Measurements from ENCODE around the gene GPC5.

DNA sequence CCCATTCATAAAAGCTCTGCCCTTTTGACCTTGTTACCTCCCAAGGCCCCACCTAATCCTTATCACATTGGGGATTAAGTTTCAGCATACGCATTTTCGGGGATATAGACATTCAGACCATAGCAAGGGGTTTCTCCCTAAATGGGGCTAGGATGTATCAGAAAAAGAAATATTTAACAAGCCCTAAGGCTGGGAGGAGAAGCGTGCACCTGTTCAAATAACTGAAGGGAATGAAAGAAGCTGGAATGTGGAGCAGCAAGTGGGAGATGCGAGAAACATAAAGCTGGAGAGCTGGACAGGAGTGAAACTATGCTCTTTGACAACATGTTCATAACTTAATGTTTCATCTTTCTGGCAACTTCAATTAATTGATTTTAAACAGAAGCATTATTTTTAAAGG, 1016.4 kb downstream of the GPC5 start:
- TF ChIP-seq ZNF48 (tag by site-specific recombination; IDR thresholded peaks at IDR 0.05): no peak
- TF ChIP-seq, protein P1, sequence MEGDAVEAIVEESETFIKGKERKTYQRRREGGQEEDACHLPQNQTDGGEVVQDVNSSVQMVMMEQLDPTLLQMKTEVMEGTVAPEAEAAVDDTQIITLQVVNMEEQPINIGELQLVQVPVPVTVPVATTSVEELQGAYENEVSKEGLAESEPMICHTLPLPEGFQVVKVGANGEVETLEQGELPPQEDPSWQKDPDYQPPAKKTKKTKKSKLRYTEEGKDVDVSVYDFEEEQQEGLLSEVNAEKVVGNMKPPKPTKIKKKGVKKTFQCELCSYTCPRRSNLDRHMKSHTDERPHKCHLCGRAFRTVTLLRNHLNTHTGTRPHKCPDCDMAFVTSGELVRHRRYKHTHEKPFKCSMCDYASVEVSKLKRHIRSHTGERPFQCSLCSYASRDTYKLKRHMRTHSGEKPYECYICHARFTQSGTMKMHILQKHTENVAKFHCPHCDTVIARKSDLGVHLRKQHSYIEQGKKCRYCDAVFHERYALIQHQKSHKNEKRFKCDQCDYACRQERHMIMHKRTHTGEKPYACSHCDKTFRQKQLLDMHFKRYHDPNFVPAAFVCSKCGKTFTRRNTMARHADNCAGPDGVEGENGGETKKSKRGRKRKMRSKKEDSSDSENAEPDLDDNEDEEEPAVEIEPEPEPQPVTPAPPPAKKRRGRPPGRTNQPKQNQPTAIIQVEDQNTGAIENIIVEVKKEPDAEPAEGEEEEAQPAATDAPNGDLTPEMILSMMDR (tag by site-specific recombination; IDR thresholded peaks at IDR 0.05): no peak
- no peak for TF ChIP-seq ZNF654 (tag by site-specific recombination; IDR thresholded peaks at IDR 0.05; ENCODE audit: low read depth)
- TF ChIP-seq, protein P2, sequence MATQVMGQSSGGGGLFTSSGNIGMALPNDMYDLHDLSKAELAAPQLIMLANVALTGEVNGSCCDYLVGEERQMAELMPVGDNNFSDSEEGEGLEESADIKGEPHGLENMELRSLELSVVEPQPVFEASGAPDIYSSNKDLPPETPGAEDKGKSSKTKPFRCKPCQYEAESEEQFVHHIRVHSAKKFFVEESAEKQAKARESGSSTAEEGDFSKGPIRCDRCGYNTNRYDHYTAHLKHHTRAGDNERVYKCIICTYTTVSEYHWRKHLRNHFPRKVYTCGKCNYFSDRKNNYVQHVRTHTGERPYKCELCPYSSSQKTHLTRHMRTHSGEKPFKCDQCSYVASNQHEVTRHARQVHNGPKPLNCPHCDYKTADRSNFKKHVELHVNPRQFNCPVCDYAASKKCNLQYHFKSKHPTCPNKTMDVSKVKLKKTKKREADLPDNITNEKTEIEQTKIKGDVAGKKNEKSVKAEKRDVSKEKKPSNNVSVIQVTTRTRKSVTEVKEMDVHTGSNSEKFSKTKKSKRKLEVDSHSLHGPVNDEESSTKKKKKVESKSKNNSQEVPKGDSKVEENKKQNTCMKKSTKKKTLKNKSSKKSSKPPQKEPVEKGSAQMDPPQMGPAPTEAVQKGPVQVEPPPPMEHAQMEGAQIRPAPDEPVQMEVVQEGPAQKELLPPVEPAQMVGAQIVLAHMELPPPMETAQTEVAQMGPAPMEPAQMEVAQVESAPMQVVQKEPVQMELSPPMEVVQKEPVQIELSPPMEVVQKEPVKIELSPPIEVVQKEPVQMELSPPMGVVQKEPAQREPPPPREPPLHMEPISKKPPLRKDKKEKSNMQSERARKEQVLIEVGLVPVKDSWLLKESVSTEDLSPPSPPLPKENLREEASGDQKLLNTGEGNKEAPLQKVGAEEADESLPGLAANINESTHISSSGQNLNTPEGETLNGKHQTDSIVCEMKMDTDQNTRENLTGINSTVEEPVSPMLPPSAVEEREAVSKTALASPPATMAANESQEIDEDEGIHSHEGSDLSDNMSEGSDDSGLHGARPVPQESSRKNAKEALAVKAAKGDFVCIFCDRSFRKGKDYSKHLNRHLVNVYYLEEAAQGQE (tag by site-specific recombination; IDR thresholded peaks at IDR 0.05): no peak
- TF ChIP-seq, protein P3, sequence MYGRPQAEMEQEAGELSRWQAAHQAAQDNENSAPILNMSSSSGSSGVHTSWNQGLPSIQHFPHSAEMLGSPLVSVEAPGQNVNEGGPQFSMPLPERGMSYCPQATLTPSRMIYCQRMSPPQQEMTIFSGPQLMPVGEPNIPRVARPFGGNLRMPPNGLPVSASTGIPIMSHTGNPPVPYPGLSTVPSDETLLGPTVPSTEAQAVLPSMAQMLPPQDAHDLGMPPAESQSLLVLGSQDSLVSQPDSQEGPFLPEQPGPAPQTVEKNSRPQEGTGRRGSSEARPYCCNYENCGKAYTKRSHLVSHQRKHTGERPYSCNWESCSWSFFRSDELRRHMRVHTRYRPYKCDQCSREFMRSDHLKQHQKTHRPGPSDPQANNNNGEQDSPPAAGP (tag by site-specific recombination; IDR thresholded peaks at IDR 0.05): no peak
- no peak for TF ChIP-seq SETDB1 (IDR thresholded peaks at IDR 0.05; ENCODE audit: insufficient read length, low read length)
- no peak for TF ChIP-seq ZNF571 (tag by site-specific recombination; IDR thresholded peaks at IDR 0.05)
- TF ChIP-seq, protein P4, sequence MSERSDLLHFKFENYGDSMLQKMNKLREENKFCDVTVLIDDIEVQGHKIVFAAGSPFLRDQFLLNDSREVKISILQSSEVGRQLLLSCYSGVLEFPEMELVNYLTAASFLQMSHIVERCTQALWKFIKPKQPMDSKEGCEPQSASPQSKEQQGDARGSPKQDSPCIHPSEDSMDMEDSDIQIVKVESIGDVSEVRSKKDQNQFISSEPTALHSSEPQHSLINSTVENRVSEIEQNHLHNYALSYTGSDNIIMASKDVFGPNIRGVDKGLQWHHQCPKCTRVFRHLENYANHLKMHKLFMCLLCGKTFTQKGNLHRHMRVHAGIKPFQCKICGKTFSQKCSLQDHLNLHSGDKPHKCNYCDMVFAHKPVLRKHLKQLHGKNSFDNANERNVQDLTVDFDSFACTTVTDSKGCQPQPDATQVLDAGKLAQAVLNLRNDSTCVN (tag by site-specific recombination; optimal IDR thresholded peaks at IDR 0.05): no peak

Measured in HEK293 (cell line).